GM18519 (cell line): ENCODE data around the gene CDH4.

ENCODE experiments used
- ATAC-seq: cut with Tn5 transposase; IDR thresholded peaks from one replicate; pipeline ENCODE4 v1.9.1; 2021; ENCODE audit warnings: mild to moderate bottlenecking, moderate library complexity; ENCODE audit not compliant: unreplicated experiment, low FRiP score

Gene CDH4

DNA sequence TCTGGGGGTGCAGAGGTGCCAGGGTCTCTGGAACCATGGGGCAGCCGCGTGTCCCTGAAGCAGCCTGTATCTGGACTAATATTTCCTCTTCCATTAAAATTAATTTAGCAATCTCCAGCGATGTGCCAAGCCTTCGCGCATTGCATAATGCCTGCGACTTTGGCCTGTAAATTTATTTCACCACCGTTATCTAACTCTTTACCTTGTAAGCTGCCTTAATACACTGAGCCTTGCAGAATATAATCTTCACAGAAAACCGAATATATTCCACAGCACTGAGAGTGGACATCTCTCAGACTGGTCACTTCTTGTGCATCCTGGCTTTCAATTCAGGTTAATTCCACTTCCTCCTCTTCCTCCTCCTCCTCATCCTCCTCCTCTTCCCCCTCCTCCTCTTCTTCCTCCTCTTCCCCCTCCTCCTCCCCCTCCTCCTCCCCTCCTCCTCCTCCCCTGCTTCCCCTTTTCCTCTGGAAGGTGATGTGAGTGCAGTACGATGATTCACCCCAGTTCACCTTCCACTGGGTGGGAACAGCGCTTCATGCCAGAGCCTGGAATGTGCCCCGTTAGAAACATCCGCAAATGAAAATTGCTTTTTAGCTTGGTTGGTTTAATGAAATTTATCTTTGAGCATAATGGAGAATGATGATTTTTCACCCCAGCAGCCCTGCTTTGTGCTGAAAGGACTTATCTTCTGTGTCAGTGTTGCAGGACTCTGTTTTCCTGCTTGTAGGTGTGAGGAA, 101.4 kb downstream of the CDH4 start:
- ATAC-seq = no peak

DNA sequence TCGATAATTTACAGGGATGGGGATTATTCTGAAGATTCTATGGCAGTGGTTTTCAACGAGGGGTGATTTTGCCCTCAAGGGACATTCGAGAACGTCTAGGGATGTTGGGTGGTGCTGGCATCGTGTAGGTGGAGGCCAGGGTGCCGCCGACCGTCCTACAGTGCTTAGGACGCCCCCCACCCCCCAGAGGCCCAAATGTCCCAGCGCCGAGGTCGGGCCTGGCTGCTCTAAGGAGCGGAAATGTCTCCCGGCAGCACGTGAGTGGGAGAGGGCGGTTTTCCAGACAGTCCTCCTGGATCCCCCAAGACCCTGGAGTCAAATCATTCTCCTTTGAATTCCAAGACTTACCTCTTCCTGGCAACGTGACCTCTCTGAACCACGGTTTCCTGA, 101.9 kb downstream of the CDH4 start:
- no peak for ATAC-seq

DNA sequence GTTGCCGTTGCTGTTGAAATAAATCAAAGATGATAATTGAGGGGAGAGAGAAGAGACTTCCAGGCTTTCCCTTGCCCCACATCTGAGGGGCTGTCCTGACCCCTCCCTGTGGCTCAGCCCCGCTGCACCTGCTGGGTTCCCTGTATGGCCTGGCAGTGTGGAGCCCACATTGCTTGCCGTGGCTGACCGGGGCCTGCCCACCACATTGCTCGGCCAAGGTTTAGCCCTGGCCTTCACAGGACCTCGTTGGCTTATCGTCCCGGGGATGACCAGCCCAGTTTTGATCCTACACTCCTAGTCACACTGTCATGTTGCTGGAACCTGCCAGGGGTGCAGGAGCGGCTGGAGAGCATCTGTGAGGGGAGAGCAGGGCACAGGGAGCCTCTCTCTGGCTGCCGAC, 102.4 kb downstream of the CDH4 start:
- ATAC-seq = no peak

DNA sequence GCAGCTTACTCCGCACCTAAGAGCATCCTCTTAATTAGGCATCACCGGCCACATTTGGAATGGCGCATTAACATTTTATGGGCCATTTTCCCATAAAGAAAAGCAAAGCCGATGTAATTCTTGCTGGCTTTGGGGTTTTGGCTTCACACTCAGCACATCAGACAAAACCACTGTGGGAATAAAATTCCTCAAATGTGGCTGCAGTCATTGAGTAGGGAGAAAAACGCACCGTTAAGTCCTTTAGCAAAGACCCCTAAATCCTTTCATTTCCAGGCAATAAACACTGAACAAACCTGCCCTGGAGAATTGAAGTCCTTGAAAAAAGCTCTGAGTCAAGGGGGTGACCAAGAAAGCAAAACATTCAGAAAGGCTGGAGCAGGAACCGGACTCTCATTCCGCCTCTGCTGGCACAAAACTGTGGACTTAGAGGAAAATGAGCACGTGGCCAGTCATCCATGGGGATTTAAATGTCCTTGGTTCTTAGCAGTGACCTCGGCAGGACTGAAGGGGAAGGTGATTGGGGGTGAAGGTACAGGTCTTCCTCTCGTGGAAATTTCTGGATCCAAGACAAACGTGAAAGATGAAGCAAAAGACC, 102.9 kb downstream of the CDH4 start:
- no peak for ATAC-seq

DNA sequence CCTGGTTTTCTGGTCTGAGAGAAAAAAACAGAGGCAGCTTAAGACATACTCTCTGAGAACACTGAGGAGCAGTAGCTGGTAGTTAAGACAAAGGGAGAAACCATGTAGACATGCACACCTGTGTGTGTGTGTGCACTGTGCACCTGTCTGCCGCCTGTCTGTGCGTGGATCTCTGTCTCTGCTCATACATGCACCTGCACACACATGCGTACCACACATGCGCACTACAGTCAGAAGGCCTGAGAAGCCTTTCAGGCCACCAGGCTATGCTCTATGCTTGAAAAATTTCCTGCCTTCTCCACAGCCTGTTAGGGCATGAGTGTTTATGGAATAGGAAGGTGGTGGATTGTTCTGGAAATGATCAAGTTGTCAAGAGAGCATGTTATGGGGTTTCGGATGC, 103.5 kb downstream of the CDH4 start:
- ATAC-seq = no peak

DNA sequence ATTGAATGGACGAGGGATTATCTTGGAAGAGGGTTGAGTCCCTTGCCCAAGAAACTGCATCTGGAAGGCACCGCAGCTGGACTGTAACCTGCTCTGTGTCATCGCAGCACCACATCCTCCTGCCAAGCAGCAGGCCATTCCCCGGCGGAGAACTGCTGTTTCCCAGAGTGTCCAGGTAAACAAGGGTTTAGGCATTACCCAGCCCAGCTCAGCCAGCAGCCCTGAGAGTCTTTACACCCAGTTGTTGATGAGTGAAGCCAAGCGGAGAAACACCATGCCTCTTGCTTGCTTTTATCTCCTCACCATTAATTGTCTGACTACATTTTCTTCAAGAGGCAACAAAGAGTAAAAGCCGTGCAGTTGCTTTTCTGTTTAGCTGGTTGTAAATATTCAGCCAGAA, 104.1 kb downstream of the CDH4 start:
- no peak for ATAC-seq

DNA sequence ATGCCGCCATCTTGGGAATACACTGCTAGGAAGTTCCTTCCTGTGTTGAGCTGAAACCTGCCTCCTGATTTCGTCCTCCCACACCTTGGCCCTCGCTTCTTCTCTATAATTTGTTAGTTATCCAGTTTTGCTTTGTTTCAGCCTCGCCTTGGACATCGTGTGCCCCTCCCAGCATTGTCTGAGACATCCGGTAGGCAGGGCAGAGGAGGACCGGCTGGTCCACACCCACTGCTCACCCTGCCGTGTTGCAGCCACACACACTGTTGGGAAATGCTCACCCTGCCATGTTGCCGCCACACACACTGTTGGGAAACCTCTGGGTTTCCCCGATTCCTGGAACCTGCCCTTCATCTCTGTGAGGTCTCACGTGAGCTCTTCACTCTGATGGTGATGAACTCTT, 105.1 kb downstream of the CDH4 start:
- ATAC-seq = no peak

DNA sequence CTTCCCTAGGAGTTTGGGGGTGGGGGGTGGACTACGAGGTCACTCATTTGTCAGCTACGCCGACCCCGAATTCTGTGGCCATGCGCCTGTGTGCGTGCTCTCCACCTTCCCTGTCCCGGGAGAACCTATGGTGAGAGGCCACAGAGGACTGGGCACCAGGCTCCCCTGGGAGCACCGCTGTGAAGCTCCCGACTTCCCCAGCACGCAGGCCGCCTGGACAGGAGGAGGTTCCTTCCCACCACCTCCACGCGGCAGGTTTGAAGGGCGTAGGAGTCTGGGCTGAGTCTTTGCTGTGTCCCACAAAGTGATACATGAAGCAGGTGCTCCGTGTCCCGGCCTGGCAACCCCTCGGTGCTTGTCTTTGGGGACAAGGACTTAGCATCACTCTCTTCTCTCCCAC, 107.2 kb downstream of the CDH4 start:
- ATAC-seq = no peak

DNA sequence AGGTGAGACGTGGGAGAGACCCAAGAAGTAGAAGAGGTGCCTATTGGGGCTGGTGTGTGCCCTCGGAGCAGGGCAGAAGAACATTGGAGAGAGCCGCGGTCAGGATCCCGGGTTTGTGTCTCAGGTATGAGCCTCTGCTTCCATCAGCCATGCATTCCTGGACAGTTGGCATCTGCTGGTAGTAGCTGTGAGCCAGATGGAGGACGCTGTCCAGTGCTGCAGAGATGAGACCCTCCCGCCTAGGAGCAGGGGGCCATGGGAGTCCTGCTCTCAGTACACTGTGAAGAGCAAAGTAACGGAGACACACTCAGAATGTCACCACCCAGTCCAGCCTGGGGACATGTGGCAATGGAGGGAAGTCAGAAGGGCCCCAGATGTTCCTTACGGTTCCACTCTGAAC, 108.2 kb downstream of the CDH4 start:
- ATAC-seq = no peak

DNA sequence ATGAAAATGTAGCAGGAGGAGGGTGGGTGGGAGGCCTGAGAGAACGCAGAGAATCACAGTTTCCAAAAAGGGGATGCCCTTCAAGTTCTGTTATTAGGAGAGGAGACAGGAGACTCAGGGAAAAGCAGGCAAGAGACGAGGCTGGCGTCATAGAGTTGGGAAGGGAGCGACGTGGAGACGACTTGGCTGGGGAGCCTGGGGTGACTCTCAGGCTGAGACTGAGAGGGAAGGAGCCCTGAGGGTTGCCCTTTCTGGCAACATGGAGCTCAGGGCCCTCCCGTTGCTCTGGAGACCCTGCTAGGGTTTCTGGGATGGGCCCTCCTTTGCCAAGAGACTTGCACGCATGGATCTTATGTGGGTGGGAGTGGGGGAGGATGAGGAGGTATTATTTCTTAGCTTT, 108.9 kb downstream of the CDH4 start:
- no peak for ATAC-seq

DNA sequence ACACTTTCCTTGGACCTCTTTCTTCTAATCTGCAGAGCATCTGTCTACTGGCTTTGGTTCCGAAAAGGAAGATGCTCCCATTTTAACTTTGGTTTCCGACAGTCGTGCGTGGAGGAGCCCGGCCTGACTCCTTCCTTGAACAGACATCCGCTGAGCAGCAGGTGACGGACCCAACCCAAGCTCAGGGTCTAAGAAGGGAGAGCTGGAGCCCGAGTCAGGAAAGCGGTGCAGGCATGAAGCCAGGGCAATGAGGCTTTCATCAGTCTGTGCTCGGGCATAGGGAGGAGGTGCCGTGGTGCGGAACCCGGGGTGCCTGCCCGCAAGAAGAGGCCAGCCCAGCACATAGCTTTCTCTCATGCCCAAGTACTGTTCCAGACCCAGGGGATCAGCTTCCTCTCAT, 109.4 kb downstream of the CDH4 start:
- ATAC-seq = no peak

DNA sequence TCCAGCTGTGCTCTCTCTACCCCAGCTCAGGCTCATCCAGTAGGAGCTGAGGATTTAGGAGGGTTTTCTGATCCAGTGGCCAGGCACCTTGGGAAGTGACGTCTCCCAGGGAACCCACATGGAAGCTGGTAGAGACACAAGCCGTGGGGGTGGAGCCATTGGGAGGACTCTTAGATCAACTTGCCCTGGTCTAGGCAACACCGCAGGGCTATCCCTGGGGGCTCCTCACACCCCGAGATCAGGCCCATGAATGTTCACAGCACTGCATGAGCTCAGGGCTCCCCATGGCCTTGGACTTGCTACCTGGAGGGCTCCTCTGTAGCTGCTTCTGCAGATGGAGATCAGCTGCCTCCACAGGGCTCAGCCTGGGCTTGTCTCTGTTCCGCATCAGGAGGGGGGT, 112.1 kb downstream of the CDH4 start:
- ATAC-seq = no peak

DNA sequence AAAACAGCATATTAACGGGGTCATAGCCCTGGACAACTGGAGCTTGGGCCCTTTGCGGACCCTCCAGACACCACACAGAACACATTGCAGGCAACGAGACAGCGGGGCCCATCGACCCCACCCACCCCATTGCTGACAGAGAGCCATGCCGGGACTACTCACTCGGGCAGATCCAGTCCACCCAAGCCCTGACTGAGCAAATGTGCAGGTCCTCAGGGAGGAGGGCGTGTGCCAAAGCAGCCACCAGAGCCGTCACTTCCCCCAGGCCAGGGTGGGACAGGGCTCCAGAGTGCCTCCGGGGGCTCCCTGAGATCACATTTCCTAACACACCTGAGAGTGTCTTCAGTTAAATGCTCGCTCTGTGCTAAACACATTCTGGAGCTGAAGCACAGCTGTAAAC, 114.9 kb downstream of the CDH4 start:
- ATAC-seq = no peak

DNA sequence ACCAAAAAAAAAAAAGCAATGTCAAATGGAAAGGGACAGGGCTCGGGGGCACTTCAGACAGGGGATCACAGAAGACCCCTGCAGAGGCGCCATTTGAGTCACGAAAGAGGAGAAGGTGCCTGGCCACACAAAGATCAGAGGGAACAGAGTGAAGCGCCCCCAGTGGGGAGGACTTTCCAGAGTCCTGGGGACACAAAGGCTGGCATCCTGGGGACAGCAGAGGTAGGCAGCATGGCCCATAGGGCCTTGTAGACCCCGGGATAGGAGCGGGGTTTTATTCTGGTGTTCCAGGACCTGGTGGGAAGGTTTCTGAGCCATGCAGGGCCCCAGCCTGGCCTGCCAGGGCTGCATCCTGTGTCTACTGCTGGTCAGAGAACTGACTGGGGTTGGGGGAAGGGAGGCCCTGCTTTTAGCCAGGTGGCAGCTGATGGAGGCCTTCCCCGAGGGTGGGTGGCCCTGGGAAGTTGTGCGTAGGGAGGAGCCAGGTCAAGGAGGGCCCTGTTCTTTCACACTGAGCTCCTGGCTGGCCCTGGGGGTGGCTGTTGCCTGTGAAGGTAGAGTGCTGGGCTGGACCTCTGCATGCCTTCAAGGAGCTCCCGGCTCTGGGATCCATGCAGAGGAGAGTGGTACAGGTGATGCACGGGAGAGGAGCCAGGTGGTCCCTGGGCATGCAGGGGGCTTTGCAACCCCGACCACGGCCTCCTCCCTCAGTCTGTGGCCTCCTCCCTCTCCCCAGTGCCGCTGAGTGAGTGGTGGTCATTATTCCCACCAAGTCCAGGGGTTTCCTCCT, 117.9 kb downstream of the CDH4 start:
- no peak for ATAC-seq

DNA sequence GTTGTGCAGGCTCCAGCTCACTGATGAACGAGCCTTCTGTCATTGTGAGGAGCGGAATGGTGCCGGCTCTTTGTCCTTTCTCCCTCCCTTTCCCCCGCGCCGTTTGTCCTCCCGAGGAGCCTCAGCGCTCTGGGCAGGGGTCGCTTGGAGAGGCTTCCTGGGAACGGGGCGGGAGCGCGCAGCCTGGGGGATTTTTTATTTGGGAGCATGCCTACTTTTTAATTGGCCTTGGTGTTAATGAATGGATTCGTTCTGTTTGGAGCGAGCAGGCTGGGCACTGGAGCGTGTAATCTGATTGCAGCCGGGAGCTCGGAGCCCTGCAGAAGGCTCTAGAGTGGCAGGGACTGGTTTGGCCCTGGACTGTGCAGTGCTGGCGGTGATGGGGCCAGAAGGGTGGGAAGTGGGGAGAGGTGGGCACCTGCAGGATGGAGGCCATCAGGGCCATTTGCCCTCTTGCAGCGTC, 118.8 kb downstream of the CDH4 start:
- no peak for ATAC-seq

DNA sequence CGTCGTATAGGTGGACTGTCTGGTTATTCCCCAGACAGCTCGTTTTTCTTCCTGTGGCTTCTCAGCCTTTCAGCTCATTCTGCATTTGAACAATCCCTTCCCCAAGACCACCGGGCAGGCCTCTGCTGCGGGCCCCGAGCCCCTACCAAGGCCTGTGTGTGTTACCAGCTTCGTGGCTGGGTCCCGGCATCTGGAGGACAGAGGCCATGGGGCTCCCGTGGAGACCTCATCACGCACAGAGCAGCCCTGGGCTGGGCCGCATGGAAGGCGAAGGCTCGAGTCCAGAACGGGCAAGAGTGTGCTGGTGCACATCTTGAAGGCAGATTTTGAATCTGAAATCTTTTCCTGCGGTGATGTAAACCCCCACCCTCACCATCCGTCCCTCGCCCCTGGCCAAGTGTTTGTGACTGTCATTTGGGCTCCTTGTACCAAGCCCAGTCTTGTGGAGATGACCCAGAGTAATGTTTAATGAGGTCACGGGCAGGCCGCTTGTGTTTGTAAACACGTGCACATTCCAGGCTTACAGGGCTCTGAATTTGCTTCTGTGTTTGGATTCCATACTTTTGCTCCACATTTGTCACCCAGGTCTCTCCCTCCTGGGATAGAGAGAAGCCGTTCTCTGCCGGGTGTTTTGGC, 119.6 kb downstream of the CDH4 start:
- no peak for ATAC-seq

DNA sequence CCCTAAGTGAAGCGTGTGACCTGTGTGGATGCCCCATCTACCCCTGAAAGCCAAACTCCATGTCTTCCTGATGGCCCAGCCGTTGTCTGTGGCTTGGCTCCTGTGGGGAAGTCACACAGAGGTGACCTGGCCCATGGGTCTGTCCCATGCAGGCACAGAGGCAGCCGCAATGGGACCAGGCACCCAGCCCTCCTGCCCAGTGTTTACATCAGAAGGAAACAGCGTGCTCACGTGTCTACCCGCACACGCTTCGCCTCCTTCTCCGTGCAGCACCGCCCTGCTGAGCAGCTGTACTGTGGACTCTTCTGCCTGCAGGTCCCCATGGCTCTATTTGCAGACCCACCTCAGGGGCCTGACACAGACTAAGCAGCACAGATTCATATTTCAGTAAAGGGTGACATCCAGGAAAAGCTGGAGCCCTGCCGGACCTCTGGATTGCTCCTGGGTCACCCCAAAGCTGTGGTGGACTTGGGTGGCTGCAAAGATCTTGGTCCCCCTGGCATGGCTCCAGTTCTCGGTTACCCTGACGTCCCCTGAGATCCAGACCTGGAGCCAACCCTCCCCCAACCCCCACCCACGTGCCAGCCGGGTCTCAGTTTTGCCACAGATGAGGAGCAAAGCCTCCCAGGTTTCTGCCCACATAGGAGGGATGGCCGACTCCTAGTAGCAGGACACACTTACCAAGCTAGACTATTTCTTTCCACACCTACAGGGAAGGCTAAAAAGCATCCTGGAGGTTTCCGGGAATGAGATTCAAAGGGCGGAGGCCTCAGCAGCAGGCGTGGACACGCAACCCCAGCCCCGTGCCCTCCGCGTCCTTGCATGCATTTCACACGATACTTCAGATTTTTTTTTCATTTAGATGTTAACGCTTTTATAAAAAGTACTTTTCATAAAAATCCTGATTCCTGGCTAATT, 120.3 kb downstream of the CDH4 start:
- no peak for ATAC-seq

DNA sequence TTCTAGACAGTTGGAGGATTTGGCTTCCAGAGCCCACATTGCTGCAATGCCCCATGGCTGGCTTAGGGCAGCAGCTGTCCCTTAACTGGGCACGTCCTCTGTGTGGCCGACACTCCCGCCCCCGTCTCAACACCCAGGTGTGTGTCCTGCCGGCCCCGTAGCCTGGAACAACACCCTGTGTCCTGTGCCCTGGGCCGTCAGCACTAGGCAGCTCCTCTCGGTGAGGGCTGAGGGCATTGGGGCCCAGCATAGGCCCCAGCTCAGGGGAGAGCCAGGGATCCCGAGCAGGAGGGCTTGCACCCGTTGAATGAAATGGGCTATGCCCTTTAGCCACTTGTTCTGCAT, 121.0 kb downstream of the CDH4 start:
- ATAC-seq = no peak

DNA sequence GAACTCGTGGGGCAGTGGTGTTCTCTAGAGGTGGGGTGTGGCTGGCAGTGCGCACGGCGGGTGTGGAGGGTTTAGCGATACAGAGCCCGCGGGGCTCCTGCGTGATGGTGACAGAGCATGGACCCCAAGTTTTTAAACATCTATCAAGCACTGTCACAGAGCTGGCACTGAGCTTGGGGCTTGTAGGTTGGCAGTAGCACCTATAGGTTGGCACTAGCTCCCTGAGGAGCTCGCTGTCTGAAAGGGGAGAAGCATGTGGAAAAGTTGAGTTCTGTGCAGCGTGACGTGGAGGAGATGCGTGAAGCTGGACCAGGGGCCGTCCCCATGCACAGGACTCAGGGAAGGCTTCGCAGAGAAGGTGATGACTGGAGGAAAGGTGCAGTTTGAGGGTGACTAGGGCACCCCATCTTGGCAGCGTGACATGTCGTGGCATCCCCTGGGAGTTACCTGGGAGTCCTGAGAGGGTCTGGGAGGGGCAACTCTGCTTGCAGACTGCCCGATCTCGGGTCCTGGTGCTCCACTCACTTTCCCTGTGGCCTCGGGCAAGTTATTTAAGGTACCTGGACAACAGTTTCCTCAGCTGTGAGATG, 122.0 kb downstream of the CDH4 start:
- no peak for ATAC-seq
